ENCODE measurements around the gene SYTL4.
A peak's percentile ranks its signal among the peaks of the same experiment; 100 is the strongest.

The SYTL4 gene

GRCh38 chrX:100647095-100647494 is 84.8 kb downstream of the SYTL4 start:
- DNase-seq (ENCODE audit: low spot score), result no peak
- in situ Hi-C loops (cut with MboI; ENCODE audit: low pct_unique_long_range_greater_than_20kb, low sequenced_read_pairs, unreplicated experiment), result no loop called here
- TF ChIP-seq CTCF (IDR thresholded peaks at IDR 0.05; ENCODE audit: extremely low read depth, insufficient read depth, missing control alignments), result no peak

- no peak for DNase-seq (ENCODE audit: low spot score)
- in situ Hi-C loops (cut with MboI; ENCODE audit: low pct_unique_long_range_greater_than_20kb, low sequenced_read_pairs, unreplicated experiment), result no loop called here
- TF ChIP-seq CTCF (IDR thresholded peaks at IDR 0.05; ENCODE audit: extremely low read depth, insufficient read depth, missing control alignments), result no peak
Observed at GRCh38 chrX:100645106-100645505, 86.8 kb downstream of the SYTL4 start.

GRCh38 chrX:100643956-100644860 is 87.7 kb downstream of the SYTL4 start, which contains the start of gene SRPX2:
Gene SRPX2 (plus strand): TSS chrX:100644199. CDS start chrX:100646323, 2,124 bp downstream.
- in situ Hi-C loops (cut with MboI; ENCODE audit: low pct_unique_long_range_greater_than_20kb, low sequenced_read_pairs, unreplicated experiment), result no loop called here
- no peak for TF ChIP-seq CTCF (IDR thresholded peaks at IDR 0.05; ENCODE audit: extremely low read depth, insufficient read depth, missing control alignments)
- no peak for DNase-seq (ENCODE audit: low spot score)

DNA sequence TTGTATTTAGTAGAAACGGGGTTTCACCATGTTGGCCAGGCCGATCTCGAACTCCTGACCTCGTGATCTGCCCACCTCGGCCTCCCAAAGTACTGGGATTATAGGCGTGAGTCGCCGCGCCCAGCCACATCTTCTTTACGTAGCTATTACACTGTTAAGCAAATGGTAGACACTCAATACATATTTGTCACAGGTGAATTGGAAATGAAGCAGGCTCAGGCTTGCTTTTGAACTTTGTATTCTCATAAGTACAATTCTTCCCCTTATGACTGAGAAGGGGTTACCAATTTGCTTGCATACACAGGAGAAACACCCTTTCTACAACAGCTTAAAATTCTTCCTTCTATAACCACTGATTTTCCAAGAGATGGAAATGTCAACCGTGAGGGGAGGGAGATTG is 88.7 kb downstream of the SYTL4 start:
- in situ Hi-C loops (cut with MboI; ENCODE audit: low pct_unique_long_range_greater_than_20kb, low sequenced_read_pairs, unreplicated experiment), result no loop called here
- TF ChIP-seq CTCF (IDR thresholded peaks at IDR 0.05; ENCODE audit: extremely low read depth, insufficient read depth, missing control alignments), result no peak
- DNase-seq (ENCODE audit: low spot score), result no peak

DNA sequence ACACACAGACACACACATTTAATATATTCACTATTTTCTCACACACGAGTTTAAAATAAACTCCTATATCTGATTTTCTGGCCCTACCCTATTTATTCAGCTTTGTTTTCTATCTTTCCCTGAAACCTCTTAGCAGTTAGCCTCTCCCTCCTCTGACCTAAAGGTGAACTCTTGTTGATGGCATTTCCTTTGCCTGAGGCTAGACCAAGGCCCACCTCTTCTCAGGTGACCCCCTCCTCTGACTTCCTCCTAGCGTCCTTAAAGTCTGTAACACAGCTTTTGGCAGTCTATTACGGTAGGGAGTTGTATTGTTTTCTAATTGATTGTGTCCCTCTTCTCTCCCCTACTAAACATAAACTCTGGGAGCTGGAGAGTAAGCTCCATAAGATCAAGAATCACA is 89.6 kb downstream of the SYTL4 start:
- in situ Hi-C loops (cut with MboI; ENCODE audit: low pct_unique_long_range_greater_than_20kb, low sequenced_read_pairs, unreplicated experiment), result no loop called here
- no peak for TF ChIP-seq CTCF (IDR thresholded peaks at IDR 0.05; ENCODE audit: extremely low read depth, insufficient read depth, missing control alignments)
- no peak for DNase-seq (ENCODE audit: low spot score)

- TF ChIP-seq CTCF (IDR thresholded peaks at IDR 0.05; ENCODE audit: extremely low read depth, insufficient read depth, missing control alignments), result peak; percentile 22
- DNase-seq (ENCODE audit: low spot score), result peak; percentile 60
- in situ Hi-C loops (cut with MboI; ENCODE audit: low pct_unique_long_range_greater_than_20kb, low sequenced_read_pairs, unreplicated experiment), result no loop called here
Observed at GRCh38 chrX:100636321-100636991, 95.5 kb downstream of the SYTL4 start, which contains the start of gene TSPAN6. Gene TSPAN6 (minus strand): TSS chrX:100636806. CDS start chrX:100636694, 112 bp downstream.

Data from GM13977 (cell line).